ENCODE data around the gene RAB40C.
"Not testable (repeated sequence)": the region's sequence is repeated elsewhere in the genome, so short reads cannot be mapped to it uniquely, and the experiment has no call there.

The RAB40C gene

GRCh38 chr16:593406-593805 is 3.5 kb downstream of the RAB40C start:
- TF ChIP-seq, protein P1, sequence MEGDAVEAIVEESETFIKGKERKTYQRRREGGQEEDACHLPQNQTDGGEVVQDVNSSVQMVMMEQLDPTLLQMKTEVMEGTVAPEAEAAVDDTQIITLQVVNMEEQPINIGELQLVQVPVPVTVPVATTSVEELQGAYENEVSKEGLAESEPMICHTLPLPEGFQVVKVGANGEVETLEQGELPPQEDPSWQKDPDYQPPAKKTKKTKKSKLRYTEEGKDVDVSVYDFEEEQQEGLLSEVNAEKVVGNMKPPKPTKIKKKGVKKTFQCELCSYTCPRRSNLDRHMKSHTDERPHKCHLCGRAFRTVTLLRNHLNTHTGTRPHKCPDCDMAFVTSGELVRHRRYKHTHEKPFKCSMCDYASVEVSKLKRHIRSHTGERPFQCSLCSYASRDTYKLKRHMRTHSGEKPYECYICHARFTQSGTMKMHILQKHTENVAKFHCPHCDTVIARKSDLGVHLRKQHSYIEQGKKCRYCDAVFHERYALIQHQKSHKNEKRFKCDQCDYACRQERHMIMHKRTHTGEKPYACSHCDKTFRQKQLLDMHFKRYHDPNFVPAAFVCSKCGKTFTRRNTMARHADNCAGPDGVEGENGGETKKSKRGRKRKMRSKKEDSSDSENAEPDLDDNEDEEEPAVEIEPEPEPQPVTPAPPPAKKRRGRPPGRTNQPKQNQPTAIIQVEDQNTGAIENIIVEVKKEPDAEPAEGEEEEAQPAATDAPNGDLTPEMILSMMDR (IDR thresholded peaks at IDR 0.05; ENCODE audit: extremely low read depth, missing control alignments) = no peak
- no peak for DNase-seq (ENCODE audit: low spot score)

GRCh38 chr16:593807-594206 is 3.9 kb downstream of the RAB40C start:
- DNase-seq (ENCODE audit: low spot score) = no peak

DNA sequence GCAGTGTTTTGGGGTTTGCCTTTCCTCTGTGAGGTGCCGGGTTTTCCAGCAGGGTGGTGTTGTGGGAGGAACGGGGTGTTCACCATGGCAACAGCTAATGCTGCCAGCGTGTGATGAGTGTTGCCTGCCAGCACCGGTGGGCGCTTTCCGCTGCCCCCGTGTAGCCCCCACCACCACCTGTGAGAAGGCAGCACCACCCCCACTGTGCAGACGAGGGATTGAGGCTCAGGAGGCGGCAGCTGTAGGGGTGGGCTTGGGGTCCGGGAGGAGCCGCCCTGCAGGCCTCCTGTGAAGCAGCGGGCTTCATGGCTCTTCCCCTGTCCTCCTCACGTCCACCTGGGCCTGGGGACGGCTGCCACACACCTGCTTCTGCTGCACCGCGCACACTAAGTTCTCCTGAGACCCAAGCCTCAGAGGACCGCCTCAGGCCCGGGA is 5.2 kb downstream of the RAB40C start:
- DNase-seq (ENCODE audit: low spot score) = no peak
- TF ChIP-seq, protein P1 (IDR thresholded peaks at IDR 0.05; ENCODE audit: extremely low read depth, missing control alignments) = no peak

More at GRCh38 chr16:593807-594206, 3.9 kb downstream of the RAB40C start:
- TF ChIP-seq, protein P1 (IDR thresholded peaks at IDR 0.05; ENCODE audit: extremely low read depth, missing control alignments) = no peak

- DNase-seq (ENCODE audit: low spot score) = no peak
- TF ChIP-seq, protein P1 (IDR thresholded peaks at IDR 0.05; ENCODE audit: extremely low read depth, missing control alignments) = no peak
These were observed 6.3 kb downstream of the RAB40C start for GRCh38 chr16:595942-596735.

- DNase-seq (ENCODE audit: low spot score) = no peak
- TF ChIP-seq, protein P1 (IDR thresholded peaks at IDR 0.05; ENCODE audit: extremely low read depth, missing control alignments) = no peak
These were observed 6.8 kb downstream of the RAB40C start for GRCh38 chr16:596736-597060.

- DNase-seq (ENCODE audit: low spot score) = not testable (repeated sequence)
These were observed 7.8 kb downstream of the RAB40C start for GRCh38 chr16:597655-598054.

- DNase-seq (ENCODE audit: low spot score) = no peak
- TF ChIP-seq, protein P1 (IDR thresholded peaks at IDR 0.05; ENCODE audit: extremely low read depth, missing control alignments) = no peak
These were observed 9.2 kb downstream of the RAB40C start for GRCh38 chr16:598823-599739.
